Neuron (in vitro differentiated cells): ENCODE data around the gene VWC2L.

Experiments
- H2AFZ ChIP-seq: one replicate; pipeline ENCODE4 v1.6.1; 2013; ENCODE audit warnings: low read depth, mild to moderate bottlenecking, inconsistent platforms, low read length, moderate library complexity
- H3K27me3 ChIP-seq: one replicate; pipeline ENCODE4 v1.6.1; 2013; ENCODE audit warnings: low read length; ENCODE audit not compliant: insufficient read depth
- H3K36me3 ChIP-seq: one replicate; pipeline ENCODE4 v1.6.1; 2013; ENCODE audit warnings: low read length; ENCODE audit not compliant: insufficient read depth
- H3K4me1 ChIP-seq: one replicate; pipeline ENCODE4 v1.6.1; 2013; ENCODE audit warnings: low read length; ENCODE audit not compliant: insufficient read depth
- H3K4me3 ChIP-seq: 2 replicates; pipeline ENCODE4 v1.5.1; 2013; ENCODE audit warnings: mild to moderate bottlenecking, low read length, moderate library complexity
- H3K9me3 ChIP-seq: one replicate; pipeline ENCODE4 v1.6.1; 2013; ENCODE audit warnings: low read length

VWC2L gene

GRCh38 chr2:214587442-214587841 lies 176.6 kb downstream of the VWC2L start:
- Histone ChIP-seq H2AFZ (no peak overlapping the region), H3K4me3 (no peak overlapping the region), H3K36me3 (no peaks in the 10 kb centered on the region), H3K27me3 (no peaks in the 10 kb centered on the region), H3K4me1 (peaks cover 7% of the 10 kb centered on the region), H3K9me3 (no peaks in the 10 kb centered on the region)

- no peak overlapping the region for H2AFZ ChIP-seq
- no peaks in the 10 kb centered on the region for H3K36me3 ChIP-seq
- H3K4me3 ChIP-seq: no peak overlapping the region
- H3K9me3 ChIP-seq: no peaks in the 10 kb centered on the region
- H3K27me3 ChIP-seq: no peaks in the 10 kb centered on the region
- H3K4me1 ChIP-seq: peaks cover 20% of the 10 kb centered on the region
Measured at GRCh38 chr2:214591366-214591765, 180.5 kb downstream of the VWC2L start.

DNA sequence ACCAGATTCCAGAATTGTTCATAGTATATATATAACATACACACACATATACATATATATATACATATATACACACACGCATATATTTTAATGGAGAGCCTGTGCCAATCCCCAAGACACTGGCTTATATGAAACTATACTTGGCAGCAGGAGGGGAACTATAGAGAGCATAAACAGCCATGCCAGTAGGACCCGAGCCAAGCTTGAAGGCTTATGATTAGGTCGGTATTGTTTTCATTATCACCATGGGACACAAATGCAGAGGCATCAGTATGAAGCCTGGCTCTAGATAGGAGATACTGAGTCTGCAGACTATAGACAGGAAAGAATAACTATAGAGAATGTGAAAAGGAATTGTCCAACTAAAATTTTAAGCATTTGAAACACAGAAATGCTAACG lies 181.2 kb downstream of the VWC2L start:
- Histone ChIP-seq H3K9me3 (no peaks in the 10 kb centered on the region), H3K27me3 (no peaks in the 10 kb centered on the region), H3K36me3 (no peaks in the 10 kb centered on the region), H3K4me1 (peaks cover 18% of the 10 kb centered on the region), H3K4me3 (no peak overlapping the region), H2AFZ (no peak overlapping the region)

GRCh38 chr2:214593727-214594126 lies 182.9 kb downstream of the VWC2L start:
- no peaks in the 10 kb centered on the region for H3K36me3 ChIP-seq
- H3K4me1 ChIP-seq: peaks cover 13% of the 10 kb centered on the region
- no peaks in the 10 kb centered on the region for H3K27me3 ChIP-seq
- H3K9me3 ChIP-seq: no peaks in the 10 kb centered on the region
- peak overlapping the region; percentile 19 for H2AFZ ChIP-seq
- no peak overlapping the region for H3K4me3 ChIP-seq

- H3K9me3 ChIP-seq: no peaks in the 10 kb centered on the region
- peaks cover 5% of the 10 kb centered on the region for H3K4me1 ChIP-seq
- H3K27me3 ChIP-seq: no peaks in the 10 kb centered on the region
- no peak overlapping the region for H3K4me3 ChIP-seq
- H3K36me3 ChIP-seq: no peaks in the 10 kb centered on the region
- H2AFZ ChIP-seq: no peak overlapping the region
Measured at GRCh38 chr2:214601852-214602633, 191.2 kb downstream of the VWC2L start.

- H3K36me3 ChIP-seq: no peaks in the 10 kb centered on the region
- no peaks in the 10 kb centered on the region for H3K9me3 ChIP-seq
- H3K4me3 ChIP-seq: no peak overlapping the region
- H3K4me1 ChIP-seq: peaks cover 5% of the 10 kb centered on the region
- H3K27me3 ChIP-seq: no peaks in the 10 kb centered on the region
- no peak overlapping the region for H2AFZ ChIP-seq
Measured at GRCh38 chr2:214604861-214605260, 194.0 kb downstream of the VWC2L start.

DNA sequence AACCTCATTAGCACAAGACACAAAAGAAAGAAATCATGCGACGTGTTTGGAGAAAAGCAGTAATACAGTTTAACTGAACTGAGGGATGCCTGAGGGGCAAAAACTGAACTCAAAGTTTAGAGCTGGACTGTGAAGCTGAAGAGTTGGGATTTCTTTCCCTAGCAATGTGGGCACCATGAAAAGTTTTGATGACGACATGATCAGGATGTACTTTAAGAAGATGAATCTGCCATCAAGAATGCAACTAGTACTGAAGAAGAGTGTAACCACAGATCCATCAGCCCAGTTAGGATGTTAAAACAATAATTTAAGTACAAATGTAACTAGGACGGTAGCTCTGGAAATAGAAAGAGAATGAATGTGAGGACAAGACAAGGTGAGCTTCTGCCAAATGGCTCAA lies 196.2 kb downstream of the VWC2L start:
- Histone ChIP-seq H3K36me3 (no peaks in the 10 kb centered on the region), H3K9me3 (no peaks in the 10 kb centered on the region), H3K4me1 (peaks cover 5% of the 10 kb centered on the region), H3K27me3 (no peaks in the 10 kb centered on the region), H3K4me3 (no peak overlapping the region), H2AFZ (no peak overlapping the region)

DNA sequence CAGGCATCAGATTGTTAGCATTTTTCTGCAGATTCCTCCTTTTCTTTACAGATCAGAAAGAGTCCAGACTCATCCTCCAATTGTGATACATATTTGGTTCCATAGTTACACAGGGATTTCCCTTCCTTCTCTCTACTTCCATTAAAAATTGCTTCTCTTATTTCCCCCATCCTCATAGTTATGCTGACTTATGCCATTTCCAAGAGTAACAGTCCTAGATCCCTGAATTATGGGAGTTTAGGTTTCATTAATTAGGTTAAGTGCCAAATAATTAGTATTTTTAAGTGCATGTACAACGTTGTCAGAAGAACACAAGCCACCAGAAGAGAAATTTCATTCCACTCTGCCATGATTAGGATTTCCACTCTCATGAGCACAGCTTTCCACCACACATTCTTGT lies 200.2 kb downstream of the VWC2L start:
- Histone ChIP-seq H3K36me3 (no peaks in the 10 kb centered on the region), H2AFZ (no peak overlapping the region), H3K4me3 (no peak overlapping the region), H3K4me1 (no peaks in the 10 kb centered on the region), H3K9me3 (no peaks in the 10 kb centered on the region), H3K27me3 (no peaks in the 10 kb centered on the region)

DNA sequence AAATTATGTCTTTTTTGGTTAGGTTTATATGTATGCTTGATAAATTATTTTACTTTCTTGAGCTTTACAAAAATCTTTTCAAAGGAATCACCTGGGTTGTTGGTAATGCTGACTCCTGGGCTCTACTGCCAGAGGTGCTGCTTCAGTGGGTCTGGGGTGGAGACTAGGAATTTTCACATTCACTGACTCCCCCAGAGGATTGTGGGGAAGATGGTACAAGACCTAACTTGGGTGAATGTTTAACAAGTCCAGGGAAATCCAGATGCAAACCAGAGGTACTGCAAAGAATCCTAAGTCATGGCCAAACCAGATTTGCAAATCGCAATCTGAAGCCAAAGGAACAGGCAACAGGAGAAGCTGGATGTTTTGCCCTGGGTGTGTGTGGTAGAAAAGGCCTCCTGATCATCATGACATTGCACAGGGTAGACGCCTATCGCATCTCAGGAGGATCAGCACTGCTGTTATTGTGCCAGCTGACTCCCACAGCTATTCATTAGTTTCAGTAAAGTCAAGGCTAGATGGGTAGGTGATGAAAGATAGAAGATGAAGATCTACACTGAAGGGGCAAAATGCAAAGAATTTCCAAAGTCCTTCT lies 213.4 kb downstream of the VWC2L start:
- Histone ChIP-seq H3K9me3 (no peaks in the 10 kb centered on the region), H3K27me3 (no peaks in the 10 kb centered on the region), H2AFZ (no peak overlapping the region), H3K36me3 (no peaks in the 10 kb centered on the region), H3K4me1 (no peaks in the 10 kb centered on the region), H3K4me3 (no peak overlapping the region)

GRCh38 chr2:214628091-214628490 lies 217.2 kb downstream of the VWC2L start:
- H3K36me3 ChIP-seq: no peaks in the 10 kb centered on the region
- H3K4me1 ChIP-seq: no peaks in the 10 kb centered on the region
- H3K27me3 ChIP-seq: no peaks in the 10 kb centered on the region
- no peak overlapping the region for H2AFZ ChIP-seq
- no peaks in the 10 kb centered on the region for H3K9me3 ChIP-seq
- no peak overlapping the region for H3K4me3 ChIP-seq
